Measurements from ENCODE around the gene THAP12.

DNA sequence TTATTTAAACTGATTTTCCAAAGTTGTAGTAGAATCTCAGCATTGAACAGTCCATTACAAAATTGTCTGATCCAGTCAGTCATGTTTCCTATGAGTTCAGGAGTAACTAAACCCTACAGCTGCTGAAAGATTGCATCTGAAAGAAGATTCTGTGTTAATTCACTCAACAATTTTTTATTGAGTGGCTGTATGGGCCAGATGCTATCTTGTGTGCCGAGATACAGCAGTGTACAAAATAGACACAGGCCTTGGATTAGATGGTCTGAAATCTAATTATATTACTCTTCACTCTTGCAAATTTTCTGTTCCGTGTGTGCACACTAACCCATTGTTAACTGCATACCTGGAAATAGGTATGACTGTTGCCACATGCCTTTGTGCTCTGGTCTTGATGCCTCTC is 7.5 kb upstream of the THAP12 start:
- TF ChIP-seq CTCF (IDR thresholded peaks at IDR 0.05): no peak
- TF ChIP-seq POLR2A (IDR thresholded peaks at IDR 0.05): no peak
